Measurements from ENCODE around the gene OXER1.

Gene OXER1

DNA sequence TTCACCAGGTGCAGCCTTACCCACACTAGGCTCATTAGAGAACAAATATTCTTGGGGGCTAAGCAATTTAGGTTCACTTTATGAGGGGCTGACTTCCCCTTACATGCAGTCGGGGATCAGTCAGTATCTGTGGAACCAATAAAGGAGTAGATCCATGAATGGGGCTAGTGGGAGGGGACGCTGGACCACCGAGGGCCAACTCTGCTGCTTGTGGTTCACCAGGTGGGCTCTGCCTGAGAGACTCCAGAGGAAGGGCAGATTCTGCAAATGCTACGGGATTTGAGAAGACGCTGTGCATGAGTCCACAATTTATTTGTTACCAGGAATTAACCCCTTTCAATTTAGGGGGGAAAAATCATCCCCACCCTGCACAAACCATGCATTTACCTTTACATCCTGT lies 44.4 kb upstream of the OXER1 start:
- TF ChIP-seq, protein P1, sequence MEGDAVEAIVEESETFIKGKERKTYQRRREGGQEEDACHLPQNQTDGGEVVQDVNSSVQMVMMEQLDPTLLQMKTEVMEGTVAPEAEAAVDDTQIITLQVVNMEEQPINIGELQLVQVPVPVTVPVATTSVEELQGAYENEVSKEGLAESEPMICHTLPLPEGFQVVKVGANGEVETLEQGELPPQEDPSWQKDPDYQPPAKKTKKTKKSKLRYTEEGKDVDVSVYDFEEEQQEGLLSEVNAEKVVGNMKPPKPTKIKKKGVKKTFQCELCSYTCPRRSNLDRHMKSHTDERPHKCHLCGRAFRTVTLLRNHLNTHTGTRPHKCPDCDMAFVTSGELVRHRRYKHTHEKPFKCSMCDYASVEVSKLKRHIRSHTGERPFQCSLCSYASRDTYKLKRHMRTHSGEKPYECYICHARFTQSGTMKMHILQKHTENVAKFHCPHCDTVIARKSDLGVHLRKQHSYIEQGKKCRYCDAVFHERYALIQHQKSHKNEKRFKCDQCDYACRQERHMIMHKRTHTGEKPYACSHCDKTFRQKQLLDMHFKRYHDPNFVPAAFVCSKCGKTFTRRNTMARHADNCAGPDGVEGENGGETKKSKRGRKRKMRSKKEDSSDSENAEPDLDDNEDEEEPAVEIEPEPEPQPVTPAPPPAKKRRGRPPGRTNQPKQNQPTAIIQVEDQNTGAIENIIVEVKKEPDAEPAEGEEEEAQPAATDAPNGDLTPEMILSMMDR (IDR thresholded peaks at IDR 0.05), result no peak

DNA sequence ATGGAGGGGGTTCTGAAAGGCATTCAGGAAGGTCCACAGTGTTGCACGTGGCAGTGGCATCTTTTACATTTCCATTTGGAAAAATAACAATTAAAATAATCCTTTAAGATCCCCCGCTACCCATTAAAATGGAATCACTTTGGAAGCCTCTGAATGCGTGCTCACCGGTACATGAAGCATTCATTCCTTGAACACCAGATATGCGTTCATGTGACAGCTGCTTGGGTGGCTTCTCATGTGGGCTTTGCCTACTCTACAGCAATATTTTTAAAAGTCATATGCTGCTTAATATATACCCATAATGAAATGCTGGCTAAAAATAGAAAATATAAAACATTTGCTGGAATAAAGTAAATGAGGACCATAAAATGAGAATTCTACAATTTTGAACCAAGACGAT lies 42.9 kb upstream of the OXER1 start:
- TF ChIP-seq, protein P1 (IDR thresholded peaks at IDR 0.05), result no peak

DNA sequence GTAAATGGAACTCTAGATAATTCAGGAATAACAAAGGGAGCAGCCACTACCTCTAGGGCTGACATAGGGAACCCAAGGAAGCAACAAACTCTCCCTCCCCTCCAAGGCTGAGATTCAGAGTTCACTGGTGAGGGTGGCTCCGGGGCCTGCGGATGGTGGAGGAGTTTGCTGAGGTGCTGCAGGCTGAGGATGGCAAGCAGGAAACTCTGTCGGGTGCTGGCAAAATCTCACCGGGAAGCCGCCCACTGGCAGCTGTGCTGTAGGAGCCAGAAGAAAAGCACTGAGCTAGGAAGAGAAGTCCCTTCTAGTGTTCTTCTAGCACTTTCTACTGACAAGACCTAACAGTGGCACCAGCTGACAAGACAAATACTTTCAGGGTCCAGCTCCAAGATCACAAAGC lies 41.0 kb upstream of the OXER1 start:
- TF ChIP-seq, protein P1 (IDR thresholded peaks at IDR 0.05), result no peak

DNA sequence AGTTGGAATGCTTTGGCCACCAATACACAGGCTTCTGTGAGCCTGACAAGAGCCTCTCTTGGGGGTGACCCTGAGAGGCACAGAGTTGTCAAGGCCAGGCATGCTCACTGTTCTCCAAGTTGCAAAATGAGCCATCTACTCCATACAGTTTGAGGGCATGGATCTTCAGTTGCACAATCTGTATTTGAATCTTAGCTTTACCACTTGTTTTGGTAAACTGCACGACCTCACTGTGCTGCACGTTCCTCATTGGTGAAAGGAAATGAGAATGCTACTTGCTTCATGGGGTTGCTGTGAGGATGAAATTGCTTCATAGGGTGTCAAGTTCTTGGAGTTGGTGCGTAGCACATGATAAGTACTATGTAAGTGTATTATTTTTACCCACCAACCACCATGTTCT lies 40.4 kb upstream of the OXER1 start:
- TF ChIP-seq, protein P1 (IDR thresholded peaks at IDR 0.05), result no peak

DNA sequence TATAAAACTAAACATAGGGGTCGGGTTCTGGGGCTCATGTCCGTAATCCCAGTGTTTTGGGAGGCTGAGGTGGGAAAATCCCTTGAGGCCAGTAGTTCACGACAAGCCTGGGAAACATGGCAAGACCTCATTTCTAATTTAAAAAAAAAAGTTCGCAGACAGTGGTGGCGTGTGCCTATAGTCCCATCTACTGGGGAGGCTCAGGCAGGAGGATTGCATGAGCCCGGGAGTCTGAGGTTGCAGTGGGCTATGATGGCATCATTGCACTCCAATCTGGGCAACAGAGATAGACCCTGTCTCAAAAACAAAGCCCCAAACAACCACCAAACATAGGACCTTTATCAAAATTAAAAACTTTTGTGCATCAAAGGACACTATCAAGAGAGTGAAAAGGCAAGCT lies 38.2 kb upstream of the OXER1 start:
- TF ChIP-seq, protein P1 (IDR thresholded peaks at IDR 0.05), result no peak

DNA sequence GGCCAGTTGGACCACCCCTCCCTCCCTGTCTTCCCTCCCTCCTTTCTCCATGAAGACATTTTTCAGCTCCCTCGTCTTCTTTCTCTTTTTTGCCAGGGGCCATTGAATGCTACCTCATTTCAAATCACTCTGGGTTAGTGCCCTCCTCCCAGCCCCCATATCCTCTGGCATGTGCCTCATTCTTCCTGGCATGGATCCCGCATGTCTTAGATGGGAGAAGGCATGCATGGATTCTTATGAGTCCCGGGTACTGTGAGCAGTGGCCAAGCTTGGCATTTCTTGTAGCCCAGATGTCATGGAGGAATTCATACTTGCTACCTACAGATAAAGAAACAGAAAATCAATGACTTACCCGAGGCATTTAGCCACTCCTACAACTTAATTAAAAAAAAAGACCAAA lies 37.4 kb upstream of the OXER1 start:
- TF ChIP-seq, protein P1 (IDR thresholded peaks at IDR 0.05), result no peak

DNA sequence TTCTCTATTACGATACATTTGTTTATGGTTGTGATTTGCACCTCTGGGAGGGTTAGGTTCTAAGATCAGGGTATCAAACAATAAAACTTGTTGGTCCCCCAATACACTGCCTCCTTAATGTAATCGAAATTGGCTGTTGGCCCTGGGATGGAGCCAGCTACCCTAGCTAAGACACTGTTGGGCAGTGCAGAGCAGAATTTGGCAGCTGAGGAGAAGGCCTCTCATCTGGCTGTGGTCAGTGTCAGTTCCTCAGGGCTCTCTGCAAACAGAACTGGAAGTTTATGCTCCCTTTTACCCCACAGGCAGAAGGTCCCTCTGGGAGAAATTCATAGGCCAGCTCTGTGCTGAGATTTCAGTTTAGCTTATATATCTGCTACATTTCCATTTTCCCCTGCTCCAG lies 37.0 kb upstream of the OXER1 start:
- TF ChIP-seq, protein P1 (IDR thresholded peaks at IDR 0.05), result no peak

DNA sequence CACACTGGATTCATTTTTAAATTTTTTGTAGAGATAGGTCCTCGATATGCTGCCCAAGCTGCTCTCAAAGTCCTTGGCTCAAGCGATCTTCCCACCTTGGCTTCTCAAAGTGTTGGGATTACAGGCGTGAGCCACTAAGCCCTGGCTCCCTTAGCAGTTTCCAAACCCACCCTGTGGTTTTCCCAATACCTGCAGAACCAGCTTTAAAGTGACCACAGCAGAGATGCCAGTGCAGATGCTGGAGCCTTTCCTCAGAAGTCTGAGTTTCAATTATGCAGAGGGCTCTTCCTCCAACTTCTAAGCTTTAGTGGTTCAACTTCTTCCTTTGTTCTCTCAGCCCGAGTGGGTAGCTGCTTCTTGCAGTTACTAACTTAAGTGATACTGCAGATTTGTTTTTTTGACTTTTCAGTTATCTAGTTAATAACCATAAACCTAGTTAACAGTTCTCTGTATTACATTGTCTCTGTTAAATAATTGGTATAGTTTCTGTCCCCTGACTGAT lies 36.6 kb upstream of the OXER1 start:
- TF ChIP-seq, protein P1 (IDR thresholded peaks at IDR 0.05), result no peak

Measured in LNCAP (cell line).